HG02981 (cell line): ENCODE measurements around the gene ARPP19.
A peak's percentile ranks its signal among the peaks of the same experiment; 100 is the strongest.
"Not testable (repeated sequence)": the region's sequence is repeated elsewhere in the genome, so short reads cannot be mapped to it uniquely, and the experiment has no call there.

Experiments
- ATAC-seq: cut with Tn5 transposase; IDR thresholded peaks from one replicate; pipeline ENCODE4 v1.9.1; 2021; ENCODE audit warnings: mild to moderate bottlenecking, moderate library complexity; ENCODE audit not compliant: unreplicated experiment

The ARPP19 gene

GRCh38 chr15:52551762-52552161 lies 17.1 kb downstream of the ARPP19 start:
- no peak for ATAC-seq

GRCh38 chr15:52551186-52551585 lies 17.6 kb downstream of the ARPP19 start:
- ATAC-seq, result not testable (repeated sequence)

- no peak for ATAC-seq
Observed at GRCh38 chr15:52546031-52546751, 22.6 kb downstream of the ARPP19 start.

GRCh38 chr15:52540374-52541012 lies 28.3 kb downstream of the ARPP19 start:
- ATAC-seq, result no peak

GRCh38 chr15:52537459-52537858 lies 31.4 kb downstream of the ARPP19 start:
- no peak for ATAC-seq

GRCh38 chr15:52532427-52532826 lies 36.4 kb downstream of the ARPP19 start:
- ATAC-seq, result no peak

GRCh38 chr15:52529940-52530339 lies 38.9 kb downstream of the ARPP19 start:
- no peak for ATAC-seq

- ATAC-seq, result no peak
Observed at GRCh38 chr15:52529341-52529924, 39.4 kb downstream of the ARPP19 start.

- peak; percentile 77 for ATAC-seq
Observed at GRCh38 chr15:52528564-52529340, 40.1 kb downstream of the ARPP19 start, which contains the start of gene MYO5A. MYO5A (minus strand) TSS chr15:52528880; CDS start chr15:52528806, 74 bp downstream.

- peak; percentile 14 for ATAC-seq
Observed at GRCh38 chr15:52527911-52528563, 40.8 kb downstream of the ARPP19 start.

GRCh38 chr15:52527196-52527910 lies 41.5 kb downstream of the ARPP19 start:
- ATAC-seq, result no peak

- ATAC-seq, result no peak
Observed at GRCh38 chr15:52524223-52525136, 44.4 kb downstream of the ARPP19 start.

GRCh38 chr15:52523647-52524046 lies 45.2 kb downstream of the ARPP19 start:
- no peak for ATAC-seq

GRCh38 chr15:52523192-52523591 lies 45.6 kb downstream of the ARPP19 start:
- ATAC-seq, result no peak

GRCh38 chr15:52521682-52522081 lies 47.1 kb downstream of the ARPP19 start:
- ATAC-seq, result no peak

- ATAC-seq, result no peak
Observed at GRCh38 chr15:52520421-52520820, 48.4 kb downstream of the ARPP19 start.

GRCh38 chr15:52518487-52519371 lies 50.1 kb downstream of the ARPP19 start:
- ATAC-seq, result no peak

GRCh38 chr15:52517014-52517413 lies 51.8 kb downstream of the ARPP19 start:
- no peak for ATAC-seq
